Karpas-422 (cell line): ENCODE results near the gene TAMALIN. TPM values are rescaled to one million over a fixed set of nuclear protein-coding genes. Genes with fewer than 3 reads are reported as not detected.

ENCODE experiments used
- DNase-seq: peaks from one replicate; pipeline ENCODE4 v3.0.0-alpha.2; 2015
- H2AFZ ChIP-seq: fragments of 200-600 bp; sonication (generic); 2 replicates; pipeline ENCODE4 v1.6.1; 2014; ENCODE audit warnings: antibody characterized with exemption, low read length, mixed read lengths
- H3K27ac ChIP-seq: fragments of 200-600 bp; sonication (generic); 2 replicates; pipeline ENCODE4 v1.5.1; 2014; ENCODE audit warnings: mild to moderate bottlenecking, low read length, moderate library complexity
- H3K27me3 ChIP-seq: fragments of 200-600 bp; sonication (generic); 2 replicates; pipeline ENCODE4 v1.6.1; 2014; ENCODE audit warnings: low read length, mixed read lengths
- H3K36me3 ChIP-seq: fragments of 200-600 bp; sonication (generic); 2 replicates; pipeline ENCODE4 v1.6.1; 2014; ENCODE audit warnings: low read length, mixed read lengths; ENCODE audit not compliant: insufficient read depth
- H3K4me1 ChIP-seq: fragments of 200-600 bp; sonication (generic); 2 replicates; pipeline ENCODE4 v1.6.1; 2014; ENCODE audit warnings: mild to moderate bottlenecking, low read length, mixed read lengths
- H3K4me2 ChIP-seq: fragments of 200-600 bp; sonication (generic); 2 replicates; pipeline ENCODE4 v1.6.1; 2014; ENCODE audit warnings: low read length, low read depth, mild to moderate bottlenecking; ENCODE audit not compliant: poor library complexity, severe bottlenecking
- H3K4me3 ChIP-seq: fragments of 200-600 bp; sonication (generic); 2 replicates; pipeline ENCODE4 v1.5.1; 2014; ENCODE audit warnings: mild to moderate bottlenecking, antibody characterized with exemption, low read length, mixed read lengths
- H3K79me2 ChIP-seq: fragments of 200-600 bp; sonication (generic); 2 replicates; pipeline ENCODE4 v1.6.1; 2014; ENCODE audit warnings: mild to moderate bottlenecking, low read length, mixed read lengths
- H3K9ac ChIP-seq: fragments of 200-600 bp; sonication (generic); 2 replicates; pipeline ENCODE4 v1.6.0; 2014; ENCODE audit warnings: low read length
- H3K9me2 ChIP-seq: fragments of 200-600 bp; sonication (generic), shearing (Covaris generic); replicated peaks from 2 replicates; pipeline ENCODE4 v1.6.0; 2014; ENCODE audit warnings: mild to moderate bottlenecking, low read length, moderate library complexity; ENCODE audit not compliant: insufficient read depth
- H3K9me3 ChIP-seq: fragments of 300-700, 200-600 bp; sonication (generic); 2 replicates; pipeline ENCODE4 v1.6.1; 2014; ENCODE audit warnings: low read length, mixed read lengths
- H4K20me1 ChIP-seq: fragments of 200-600 bp; sonication (generic); 2 replicates; pipeline ENCODE4 v1.6.1; 2014; ENCODE audit warnings: mild to moderate bottlenecking, antibody characterized with exemption, low read length, low read depth; ENCODE audit not compliant: insufficient read depth
- total RNA-seq: library from RNA; depleted of rRNA; stranded (reverse); fragments of >200 nt; shearing (Covaris generic); gene quantifications from 2 replicates; pipeline ENCODE4 v1.2.3, GENCODE V29; 2014; ENCODE audit warnings: low replicate concordance; rRNA removed

Gene TAMALIN
- total RNA-seq, result 0.47 TPM in 1 of 2 replicates, not detected in the other

GRCh38 chr12:52006726-52007157, at the start of gene TAMALIN:
TAMALIN (plus strand) TSS chr12:52006946; CDS start chr12:52007020, 74 bp downstream.
- Histone ChIP-seq H3K9me2 (no peaks in the 10 kb centered on the region), H3K9me3 (no peaks in the 10 kb centered on the region), H4K20me1 (no peaks in the 10 kb centered on the region), H3K4me3 (no peak within 1 kb of the TSS), H3K27me3 (no peaks in the 10 kb centered on the region), H2AFZ (no peak within 1 kb of the TSS), H3K36me3 (no peaks in the 10 kb centered on the region), H3K79me2 (no peaks in the 10 kb centered on the region), H3K4me1 (peaks cover 26% of the 10 kb centered on the region), H3K27ac (no peak within 1 kb of the TSS), H3K4me2 (peak within 1 kb of the TSS; percentile 22), H3K9ac (no peak within 1 kb of the TSS)
- no peak for DNase-seq

GRCh38 chr12:51958542-51958941, 48.2 kb upstream of the TAMALIN start:
- Histone ChIP-seq H3K4me2 (no peak overlapping the region), H3K4me1 (no peaks in the 10 kb centered on the region), H3K27ac (no peak overlapping the region), H3K27me3 (no peaks in the 10 kb centered on the region), H4K20me1 (peaks cover 18% of the 10 kb centered on the region; the same call in 1 of the 2 replicates), H3K9ac (no peak overlapping the region), H2AFZ (no peak overlapping the region), H3K9me3 (no peaks in the 10 kb centered on the region), H3K79me2 (no peaks in the 10 kb centered on the region), H3K36me3 (no peaks in the 10 kb centered on the region), H3K4me3 (no peak overlapping the region), H3K9me2 (no peaks in the 10 kb centered on the region)
- DNase-seq, result no peak

GRCh38 chr12:51959211-51959610, 47.5 kb upstream of the TAMALIN start:
- no peak for DNase-seq
- Histone ChIP-seq H3K4me3 (no peak overlapping the region), H3K9ac (no peak overlapping the region), H3K27me3 (no peaks in the 10 kb centered on the region), H3K4me2 (no peak overlapping the region), H4K20me1 (peaks cover 13% of the 10 kb centered on the region; the same call in 1 of the 2 replicates), H2AFZ (no peak overlapping the region), H3K9me2 (no peaks in the 10 kb centered on the region), H3K27ac (no peak overlapping the region), H3K4me1 (no peaks in the 10 kb centered on the region), H3K36me3 (no peaks in the 10 kb centered on the region), H3K9me3 (no peaks in the 10 kb centered on the region), H3K79me2 (no peaks in the 10 kb centered on the region)

- no peaks in the 10 kb centered on the region for H3K79me2 ChIP-seq
- peaks cover 9% of the 10 kb centered on the region; the same call in 1 of the 2 replicates for H4K20me1 ChIP-seq
- H3K27me3 ChIP-seq, result no peaks in the 10 kb centered on the region
- no peaks in the 10 kb centered on the region for H3K9me2 ChIP-seq
- DNase-seq, result no peak
- H3K4me3 ChIP-seq, result no peak overlapping the region
- no peak overlapping the region for H3K9ac ChIP-seq
- H3K4me2 ChIP-seq, result no peak overlapping the region
- H3K9me3 ChIP-seq, result no peaks in the 10 kb centered on the region
- no peak overlapping the region for H3K27ac ChIP-seq
- H3K4me1 ChIP-seq, result no peaks in the 10 kb centered on the region
- no peak overlapping the region for H2AFZ ChIP-seq
- H3K36me3 ChIP-seq, result no peaks in the 10 kb centered on the region
Observed at GRCh38 chr12:51959921-51960320, 46.8 kb upstream of the TAMALIN start.

GRCh38 chr12:51960488-51960887, 46.3 kb upstream of the TAMALIN start:
- H3K27me3 ChIP-seq, result no peaks in the 10 kb centered on the region
- H2AFZ ChIP-seq, result no peak overlapping the region
- no peaks in the 10 kb centered on the region for H3K79me2 ChIP-seq
- H3K9me2 ChIP-seq, result no peaks in the 10 kb centered on the region
- no peak for DNase-seq
- H3K36me3 ChIP-seq, result no peaks in the 10 kb centered on the region
- no peak overlapping the region for H3K4me2 ChIP-seq
- peaks cover 9% of the 10 kb centered on the region; the same call in 1 of the 2 replicates for H4K20me1 ChIP-seq
- H3K9ac ChIP-seq, result no peak overlapping the region
- H3K4me3 ChIP-seq, result no peak overlapping the region
- H3K4me1 ChIP-seq, result no peaks in the 10 kb centered on the region
- H3K27ac ChIP-seq, result no peak overlapping the region
- no peaks in the 10 kb centered on the region for H3K9me3 ChIP-seq

- no peak overlapping the region for H3K4me3 ChIP-seq
- no peak overlapping the region for H3K9ac ChIP-seq
- no peaks in the 10 kb centered on the region for H3K27me3 ChIP-seq
- DNase-seq, result no peak
- no peak overlapping the region for H3K4me2 ChIP-seq
- no peaks in the 10 kb centered on the region for H3K36me3 ChIP-seq
- no peak overlapping the region for H3K27ac ChIP-seq
- no peaks in the 10 kb centered on the region for H3K79me2 ChIP-seq
- no peaks in the 10 kb centered on the region for H3K9me3 ChIP-seq
- H3K4me1 ChIP-seq, result no peaks in the 10 kb centered on the region
- no peak overlapping the region for H2AFZ ChIP-seq
- peaks cover 6% of the 10 kb centered on the region; the same call in 1 of the 2 replicates for H4K20me1 ChIP-seq
- H3K9me2 ChIP-seq, result no peaks in the 10 kb centered on the region
Observed at GRCh38 chr12:51960890-51961289, 45.9 kb upstream of the TAMALIN start.

GRCh38 chr12:51961834-51962233, 44.9 kb upstream of the TAMALIN start:
- Histone ChIP-seq H3K9ac (no peak overlapping the region), H2AFZ (no peak overlapping the region), H3K36me3 (no peaks in the 10 kb centered on the region), H3K79me2 (no peaks in the 10 kb centered on the region), H4K20me1 (peaks cover 5% of the 10 kb centered on the region; the same call in 1 of the 2 replicates), H3K27me3 (no peaks in the 10 kb centered on the region), H3K4me1 (no peaks in the 10 kb centered on the region), H3K4me2 (no peak overlapping the region), H3K27ac (no peak overlapping the region), H3K9me2 (no peaks in the 10 kb centered on the region), H3K4me3 (no peak overlapping the region), H3K9me3 (no peaks in the 10 kb centered on the region)
- no peak for DNase-seq

- Histone ChIP-seq H3K4me2 (no peak overlapping the region), H4K20me1 (peaks cover 5% of the 10 kb centered on the region; the same call in 1 of the 2 replicates), H3K27ac (no peak overlapping the region), H3K4me1 (no peaks in the 10 kb centered on the region), H3K4me3 (no peak overlapping the region), H3K27me3 (no peaks in the 10 kb centered on the region), H3K9me3 (no peaks in the 10 kb centered on the region), H3K79me2 (no peaks in the 10 kb centered on the region), H3K9me2 (no peaks in the 10 kb centered on the region), H3K36me3 (no peaks in the 10 kb centered on the region), H2AFZ (no peak overlapping the region), H3K9ac (no peak overlapping the region)
- DNase-seq, result no peak
Observed at GRCh38 chr12:51962737-51963136, 44.0 kb upstream of the TAMALIN start.
